Gastroesophageal sphincter (tissue), 4 donors: ENCODE results near the gene ELP4. TPM values are rescaled to one million over a fixed set of nuclear protein-coding genes. Genes with fewer than 3 reads are reported as not detected.

Experiments used
- ATAC-seq: fragments of 150-250 bp; one replicate; pipeline ENCODE4 v1.9.1; 2016; ENCODE audit warnings: mild to moderate bottlenecking, moderate library complexity
- H3K27ac ChIP-seq, 4 donors: fragments of 200-600 bp; sonication (generic) in 3 of 4; 1 replicate in 3 of 4; 2 replicates in 1 of 4; pipeline ENCODE4 v1.5.1; 2016 to 2019
- H3K27me3 ChIP-seq: fragments of 200-600 bp; sonication (generic); one replicate; pipeline ENCODE4 v1.5.1; 2019
- H3K36me3 ChIP-seq, 2 donors: fragments of 200-600 bp; sonication (generic); one replicate each; pipeline ENCODE4 v1.5.1; 2019; ENCODE audit warnings: control low read depth in 1 of 2
- H3K4me1 ChIP-seq, 3 donors: fragments of 200-600 bp; sonication (generic); 1 replicate in 2 of 3; 2 replicates in 1 of 3; pipeline ENCODE4 v1.5.1; 2016 to 2019; ENCODE audit warnings: control low read depth in 2 of 3
- H3K4me3 ChIP-seq, 2 donors: fragments of 200-600 bp; sonication (generic); one replicate each; pipeline ENCODE4 v1.5.1; 2019; ENCODE audit warnings: mild to moderate bottlenecking in 1 of 2, moderate library complexity in 1 of 2
- H3K9me3 ChIP-seq, 3 donors: fragments of 200-600 bp; sonication (generic); one replicate each; pipeline ENCODE4 v1.5.1; 2017 to 2019; ENCODE audit warnings: control low read depth in 2 of 3
- CTCF ChIP-seq, 4 experiments: fragments of 200-600 bp in 2 of 4; fragments of 450-650 bp in 2 of 4; sonication (generic) in 1 of 4; IDR thresholded peaks; one replicate each; pipeline ENCODE4 v1.5.1; 2017 to 2019; ENCODE audit warnings: antibody characterized with exemption in 4 of 4, mild to moderate bottlenecking in 2 of 4, moderate library complexity in 2 of 4
- EP300 ChIP-seq: sonication (generic); formaldehyde crosslinking; IDR thresholded peaks from one replicate; pipeline ENCODE4 v1.6.1; 2017; ENCODE audit warnings: antibody characterized with exemption, mild to moderate bottlenecking
- POLR2A ChIP-seq, 2 donors: fragments of 450-650 bp; IDR thresholded peaks; one replicate each; pipeline ENCODE4 v1.6.1; 2017; ENCODE audit warnings: antibody characterized with exemption in 2 of 2, mild to moderate bottlenecking in 2 of 2, moderate library complexity in 1 of 2
- POLR2AphosphoS5 ChIP-seq: sonication (generic); formaldehyde crosslinking; IDR thresholded peaks from one replicate; pipeline ENCODE4 v1.6.1; 2017; ENCODE audit warnings: antibody characterized with exemption
- WGBS, 2 donors: methylation state at CpG; one replicate each; pipeline ENCODE4 v1.1.5; 2018; ENCODE audit warnings: low coverage in 1 of 2; 5-methylcytosine and 5-hydroxymethylcytosine counted together
- total RNA-seq, 4 donors: library from RNA; depleted of rRNA; stranded (reverse); fragments of >200 nt; gene quantifications; one replicate each; pipeline ENCODE4 v1.1.0, GENCODE V29; 2016

Gene ELP4
- total RNA-seq, 4 donors from 2014 or later = 20.6 to 33.8 (median 31.6) TPM

- Histone ChIP-seq H3K4me1 (peaks cover 0 to 10% (median 2%) of the 10 kb centered on the region in 3 donors), H3K4me3 (no peak overlapping the region), H3K9me3 (no peaks in the 10 kb centered on the region), H3K27me3 (no peaks in the 10 kb centered on the region), H3K36me3 (peaks cover 0 to 4% of the 10 kb centered on the region in 2 donors), H3K27ac (no peak overlapping the region)
- 84 to 88% methylated on average over 4 to 6 of the region's 6 CpGs for WGBS, 2 donors
- ATAC-seq = no peak
- TF ChIP-seq CTCF (IDR thresholded peaks at IDR 0.05) (no peak), EP300 (no peak), POLR2AphosphoS5 (no peak), POLR2A (IDR thresholded peaks at IDR 0.05) (no peak)
These were observed 139.8 kb downstream of the ELP4 start for GRCh38 chr11:31649129-31649966.

- peaks cover 0 to 4% of the 10 kb centered on the region in 2 donors for H3K36me3 ChIP-seq
- ATAC-seq = no peak
- H3K27me3 ChIP-seq = no peaks in the 10 kb centered on the region
- no peak overlapping the region for H3K4me3 ChIP-seq
- TF ChIP-seq POLR2A (IDR thresholded peaks at IDR 0.05) (no peak), CTCF (IDR thresholded peaks at IDR 0.05) (no peak), POLR2AphosphoS5 (no peak), EP300 (no peak)
- no peaks in the 10 kb centered on the region for H3K9me3 ChIP-seq
- no peaks in the 10 kb centered on the region for H3K4me1 ChIP-seq
- no peak overlapping the region for H3K27ac ChIP-seq
These were observed 141.6 kb downstream of the ELP4 start for GRCh38 chr11:31651208-31651607.

- Histone ChIP-seq H3K4me1 (no peaks in the 10 kb centered on the region), H3K4me3 (no peak overlapping the region), H3K36me3 (peaks cover 0 to 4% of the 10 kb centered on the region in 2 donors), H3K27me3 (no peaks in the 10 kb centered on the region), H3K9me3 (no peaks in the 10 kb centered on the region), H3K27ac (no peak overlapping the region)
- WGBS, 2 donors = 92 to 100% methylated on average over 2 of the region's 2 CpGs
- no peak for ATAC-seq
- TF ChIP-seq POLR2A (IDR thresholded peaks at IDR 0.05) (no peak), CTCF (IDR thresholded peaks at IDR 0.05) (no peak), POLR2AphosphoS5 (no peak), EP300 (no peak)
These were observed 142.3 kb downstream of the ELP4 start for GRCh38 chr11:31651822-31652221.

GRCh38 chr11:31652528-31652927 lies 143.0 kb downstream of the ELP4 start:
- H3K36me3 ChIP-seq = peaks cover 0 to 4% of the 10 kb centered on the region in 2 donors
- H3K9me3 ChIP-seq = no peaks in the 10 kb centered on the region
- H3K4me1 ChIP-seq = no peaks in the 10 kb centered on the region
- no peak for ATAC-seq
- no peak overlapping the region for H3K4me3 ChIP-seq
- H3K27me3 ChIP-seq = no peaks in the 10 kb centered on the region
- WGBS, 2 donors = 86 to 91% methylated on average over 1 of the region's 1 CpG
- no peak overlapping the region for H3K27ac ChIP-seq
- no peak for TF ChIP-seq POLR2A (IDR thresholded peaks at IDR 0.05)
- no peak for TF ChIP-seq EP300
- TF ChIP-seq POLR2AphosphoS5 = no peak
- no peak for TF ChIP-seq CTCF (IDR thresholded peaks at IDR 0.05)

GRCh38 chr11:31655483-31655882 lies 145.9 kb downstream of the ELP4 start:
- no peak for ATAC-seq
- Histone ChIP-seq H3K27me3 (no peaks in the 10 kb centered on the region), H3K4me3 (no peak overlapping the region), H3K36me3 (no peaks in the 10 kb centered on the region), H3K9me3 (no peaks in the 10 kb centered on the region), H3K4me1 (no peaks in the 10 kb centered on the region), H3K27ac (no peak overlapping the region)
- 92 to 100% methylated on average over 3 of the region's 3 CpGs for WGBS, 2 donors
- TF ChIP-seq CTCF (IDR thresholded peaks at IDR 0.05) (no peak), POLR2A (IDR thresholded peaks at IDR 0.05) (no peak), POLR2AphosphoS5 (no peak), EP300 (no peak)
